CD8-positive, alpha-beta memory T cell (primary cell): ENCODE measurements around the gene RTRAF. TPM values are rescaled to one million over a fixed set of nuclear protein-coding genes. Genes with fewer than 3 reads are reported as not detected.

Source experiments
- CTCF ChIA-PET: fragments of 350-600 bp; sonication (Branson Sonifier 250); formaldehyde crosslinking; loops from one replicate; lab custom pipeline; 2021; ENCODE audit warnings: antibody characterized with exemption; lab: Charles Lee
- POLR2A ChIA-PET: fragments of 350-600 bp; sonication (Branson Sonifier 250); formaldehyde crosslinking; loops from one replicate; lab custom pipeline; 2021; ENCODE audit warnings: antibody characterized with exemption; lab: Charles Lee
- DNase-seq, 5 donors: peaks; one replicate each; pipeline versions ENCODE4 v3.0.0 to v3.0.0-alpha.2; 2020 to 2022; ENCODE audit warnings: mixed read lengths in 1 of 5
- H3K27ac ChIP-seq: one replicate; pipeline ENCODE4 v1.7.0; 2013; ENCODE audit warnings: low read depth, mild to moderate bottlenecking, low read length, moderate library complexity
- H3K27me3 ChIP-seq: 2 replicates; pipeline ENCODE4 v1.7.0; 2013; ENCODE audit warnings: low read length, mild to moderate bottlenecking; ENCODE audit not compliant: insufficient read depth, poor library complexity, severe bottlenecking
- H3K36me3 ChIP-seq: 2 replicates; pipeline ENCODE4 v1.7.0; 2013; ENCODE audit warnings: mild to moderate bottlenecking, low read length, moderate library complexity; ENCODE audit not compliant: insufficient read depth
- H3K4me1 ChIP-seq: 2 replicates; pipeline ENCODE4 v1.7.0; 2013; ENCODE audit warnings: mild to moderate bottlenecking, low read length, moderate library complexity; ENCODE audit not compliant: insufficient read depth
- H3K4me3 ChIP-seq: 2 replicates; pipeline ENCODE4 v1.7.0; 2013; ENCODE audit warnings: mild to moderate bottlenecking, low read length
- H3K9me3 ChIP-seq: 2 replicates; pipeline ENCODE4 v1.7.0; 2013; ENCODE audit warnings: mild to moderate bottlenecking, low read length
- H3K27ac Mint-ChIP-seq, 8 donors: one replicate each; pipeline ENCODE4 v1.8.0; 2020 to 2021; ENCODE audit warnings: mixed read lengths in 8 of 8, mild to moderate bottlenecking in 6 of 8, inconsistent platforms in 3 of 8, moderate library complexity in 3 of 8
- H3K27me3 Mint-ChIP-seq, 2 donors: one replicate each; pipeline ENCODE4 v1.8.0; 2020 to 2021; ENCODE audit warnings: mixed read lengths in 2 of 2, mild to moderate bottlenecking in 1 of 2, moderate library complexity in 1 of 2
- H3K36me3 Mint-ChIP-seq, 3 donors: one replicate each; pipeline ENCODE4 v1.8.0; 2020 to 2021; ENCODE audit warnings: mixed read lengths in 3 of 3, inconsistent platforms in 1 of 3, mild to moderate bottlenecking in 1 of 3
- H3K4me1 Mint-ChIP-seq, 3 donors: one replicate each; pipeline ENCODE4 v1.8.0; 2020 to 2021; ENCODE audit warnings: mixed read lengths in 3 of 3, inconsistent platforms in 1 of 3, mild to moderate bottlenecking in 1 of 3
- H3K4me3 Mint-ChIP-seq, 7 donors: one replicate each; pipeline ENCODE4 v1.8.0; 2020 to 2021; ENCODE audit warnings: mixed read lengths in 7 of 7, mild to moderate bottlenecking in 6 of 7, moderate library complexity in 4 of 7, inconsistent platforms in 2 of 7
- H3K9me3 Mint-ChIP-seq, 5 donors: one replicate each; pipeline ENCODE4 v1.8.0; 2020 to 2022; ENCODE audit warnings: mixed read lengths in 5 of 5, mild to moderate bottlenecking in 3 of 5, moderate library complexity in 2 of 5, inconsistent platforms in 1 of 5
- polyA plus RNA-seq: library from polyadenylated mRNA; unstranded; fragments of 300-500 nt; fragmentation: Illumina TruSeq; gene quantifications from one replicate; pipeline ENCODE4 v1.2.3, GENCODE V29; 2021
- total RNA-seq, 2 experiments: library from RNA; stranded (reverse); gene quantifications; one replicate each; pipeline ENCODE4 v1.2.3, GENCODE V29; 2021

Gene RTRAF
- total and polyA plus RNA-seq, 3 experiments from 2014 or later, result 204 to 217 (median 210) TPM

GRCh38 chr14:51996148-51996746 is 6.9 kb downstream of the RTRAF start:
- Histone ChIP-seq H3K27me3 (no peaks in the 10 kb centered on the region), H3K9me3 (no peaks in the 10 kb centered on the region), H3K27ac (no peak overlapping the region), H3K36me3 (peaks cover 61% of the 10 kb centered on the region), H3K4me1 (peaks cover 15% of the 10 kb centered on the region), H3K4me3 (no peak overlapping the region)
- ChIA-PET POLR2A (no interaction called here), CTCF (interaction anchor here (0.6 to 1.5 kb wide), 4 partner anchors 10 to 1329 kb away, joined by 3 to 4 read pairs (median 4); no protein-coding TSS in a partner anchor)
- Mint-ChIP-seq H3K36me3 (peaks cover 0 to 84% (median 18%) of the 10 kb centered on the region in 3 donors), H3K27ac (no peak overlapping the region), H3K27me3 (no peaks in the 10 kb centered on the region), H3K4me3 (peak overlapping the region in 1 of 7 donors; percentile 16), H3K4me1 (peaks cover 40 to 61% (median 53%) of the 10 kb centered on the region in 3 donors), H3K9me3 (no peaks in the 10 kb centered on the region)
- peak in 2 of 5 donors; percentile 30 to 33 for DNase-seq

GRCh38 chr14:51998348-51998747 is 9.0 kb downstream of the RTRAF start:
- Histone ChIP-seq H3K9me3 (no peaks in the 10 kb centered on the region), H3K27ac (no peak overlapping the region), H3K4me3 (no peak overlapping the region), H3K36me3 (peaks cover 69% of the 10 kb centered on the region), H3K4me1 (peaks cover 4% of the 10 kb centered on the region), H3K27me3 (no peaks in the 10 kb centered on the region)
- no peak overlapping the region for H3K27ac Mint-ChIP-seq
- no peak overlapping the region for H3K4me3 Mint-ChIP-seq
- ChIA-PET POLR2A (no interaction called here), CTCF (no interaction called here)
- peaks cover 27 to 43% (median 36%) of the 10 kb centered on the region in 3 donors for H3K4me1 Mint-ChIP-seq
- H3K9me3 Mint-ChIP-seq, result no peaks in the 10 kb centered on the region
- DNase-seq, result no peak
- H3K27me3 Mint-ChIP-seq, result no peaks in the 10 kb centered on the region
- peaks cover 0 to 88% (median 27%) of the 10 kb centered on the region in 3 donors for H3K36me3 Mint-ChIP-seq

GRCh38 chr14:51999084-51999483 is 9.7 kb downstream of the RTRAF start:
- ChIA-PET CTCF (no interaction called here), POLR2A (no interaction called here)
- H3K36me3 ChIP-seq, result peaks cover 72% of the 10 kb centered on the region
- no peaks in the 10 kb centered on the region for H3K9me3 ChIP-seq
- peaks cover 23 to 37% (median 28%) of the 10 kb centered on the region in 3 donors for H3K4me1 Mint-ChIP-seq
- H3K27ac ChIP-seq, result no peak overlapping the region
- no peak for DNase-seq
- H3K4me3 ChIP-seq, result no peak overlapping the region
- H3K9me3 Mint-ChIP-seq, result no peaks in the 10 kb centered on the region
- peaks cover 4% of the 10 kb centered on the region for H3K4me1 ChIP-seq
- H3K27ac Mint-ChIP-seq, result no peak overlapping the region
- no peaks in the 10 kb centered on the region for H3K27me3 ChIP-seq
- H3K4me3 Mint-ChIP-seq, result no peak overlapping the region
- H3K27me3 Mint-ChIP-seq, result no peaks in the 10 kb centered on the region
- H3K36me3 Mint-ChIP-seq, result peaks cover 0 to 88% (median 24%) of the 10 kb centered on the region in 3 donors

GRCh38 chr14:52000019-52000582 is 10.8 kb downstream of the RTRAF start:
- no peak overlapping the region for H3K4me3 Mint-ChIP-seq
- no peaks in the 10 kb centered on the region for H3K9me3 Mint-ChIP-seq
- H3K27ac Mint-ChIP-seq, result no peak overlapping the region
- ChIA-PET POLR2A (no interaction called here), CTCF (no interaction called here)
- no peak for DNase-seq
- H3K36me3 Mint-ChIP-seq, result peaks cover 3 to 87% (median 27%) of the 10 kb centered on the region in 3 donors
- Histone ChIP-seq H3K27ac (no peak overlapping the region), H3K9me3 (no peaks in the 10 kb centered on the region), H3K4me1 (peaks cover 4% of the 10 kb centered on the region), H3K4me3 (no peak overlapping the region), H3K36me3 (peaks cover 67% of the 10 kb centered on the region), H3K27me3 (no peaks in the 10 kb centered on the region)
- H3K4me1 Mint-ChIP-seq, result peaks cover 21 to 29% (median 21%) of the 10 kb centered on the region in 3 donors
- H3K27me3 Mint-ChIP-seq, result no peaks in the 10 kb centered on the region

GRCh38 chr14:52000696-52001095 is 11.3 kb downstream of the RTRAF start:
- ChIA-PET POLR2A (no interaction called here), CTCF (no interaction called here)
- peaks cover 8 to 89% (median 27%) of the 10 kb centered on the region in 3 donors for H3K36me3 Mint-ChIP-seq
- peaks cover 19 to 25% (median 25%) of the 10 kb centered on the region in 3 donors for H3K4me1 Mint-ChIP-seq
- H3K9me3 ChIP-seq, result no peaks in the 10 kb centered on the region
- H3K4me3 ChIP-seq, result no peak overlapping the region
- DNase-seq, result no peak
- H3K27me3 ChIP-seq, result no peaks in the 10 kb centered on the region
- H3K36me3 ChIP-seq, result peaks cover 68% of the 10 kb centered on the region
- H3K27me3 Mint-ChIP-seq, result no peaks in the 10 kb centered on the region
- no peaks in the 10 kb centered on the region for H3K9me3 Mint-ChIP-seq
- H3K4me3 Mint-ChIP-seq, result no peak overlapping the region
- peaks cover 4% of the 10 kb centered on the region for H3K4me1 ChIP-seq
- no peak overlapping the region for H3K27ac ChIP-seq
- H3K27ac Mint-ChIP-seq, result no peak overlapping the region

GRCh38 chr14:52002542-52002941 is 13.2 kb downstream of the RTRAF start:
- Histone ChIP-seq H3K4me3 (no peak overlapping the region), H3K27me3 (no peaks in the 10 kb centered on the region), H3K36me3 (peaks cover 76% of the 10 kb centered on the region), H3K27ac (no peak overlapping the region), H3K4me1 (no peaks in the 10 kb centered on the region), H3K9me3 (no peaks in the 10 kb centered on the region)
- Mint-ChIP-seq H3K27ac (no peak overlapping the region), H3K4me1 (peaks cover 8 to 9% (median 8%) of the 10 kb centered on the region in 3 donors), H3K36me3 (peaks cover 13 to 90% (median 30%) of the 10 kb centered on the region in 3 donors), H3K9me3 (no peaks in the 10 kb centered on the region), H3K27me3 (no peaks in the 10 kb centered on the region), H3K4me3 (no peak overlapping the region)
- ChIA-PET CTCF (interaction anchor here (0.6 kb wide), 1 partner anchor 287 kb away, joined by 3 read pairs; no protein-coding TSS in a partner anchor), POLR2A (no interaction called here)
- no peak for DNase-seq

GRCh38 chr14:52003324-52003723 is 14.0 kb downstream of the RTRAF start:
- Histone ChIP-seq H3K27ac (no peak overlapping the region), H3K36me3 (peaks cover 80% of the 10 kb centered on the region), H3K9me3 (no peaks in the 10 kb centered on the region), H3K4me3 (no peak overlapping the region), H3K27me3 (no peaks in the 10 kb centered on the region), H3K4me1 (no peaks in the 10 kb centered on the region)
- Mint-ChIP-seq H3K27ac (no peak overlapping the region), H3K4me1 (peaks cover 8 to 9% (median 8%) of the 10 kb centered on the region in 3 donors), H3K4me3 (no peak overlapping the region), H3K36me3 (peaks cover 14 to 92% (median 31%) of the 10 kb centered on the region in 3 donors), H3K9me3 (no peaks in the 10 kb centered on the region), H3K27me3 (no peaks in the 10 kb centered on the region)
- no peak for DNase-seq
- POLR2A ChIA-PET, result no interaction called here
- CTCF ChIA-PET, result interaction anchor here (0.6 kb wide), 1 partner anchor 25 kb away, joined by 3 read pairs; no protein-coding TSS in a partner anchor

GRCh38 chr14:52005625-52006024 is 16.3 kb downstream of the RTRAF start:
- H3K4me1 Mint-ChIP-seq, result peaks cover 0 to 4% (median 2%) of the 10 kb centered on the region in 3 donors
- POLR2A ChIA-PET, result no interaction called here
- Histone ChIP-seq H3K4me1 (no peaks in the 10 kb centered on the region), H3K27me3 (no peaks in the 10 kb centered on the region), H3K27ac (no peak overlapping the region), H3K36me3 (peaks cover 79% of the 10 kb centered on the region), H3K9me3 (no peaks in the 10 kb centered on the region), H3K4me3 (no peak overlapping the region)
- no peak for DNase-seq
- H3K36me3 Mint-ChIP-seq, result peaks cover 14 to 92% (median 30%) of the 10 kb centered on the region in 3 donors
- CTCF ChIA-PET, result interaction anchor here (0.9 kb wide), 1 partner anchor 10 kb away, joined by 3 read pairs; no protein-coding TSS in a partner anchor
- H3K27ac Mint-ChIP-seq, result peak overlapping the region in 2 of 8 donors; percentile 35 to 66
- H3K27me3 Mint-ChIP-seq, result no peaks in the 10 kb centered on the region
- no peak overlapping the region for H3K4me3 Mint-ChIP-seq
- no peaks in the 10 kb centered on the region for H3K9me3 Mint-ChIP-seq
